GM12801 (cell line): Measurements from ENCODE around the gene LGALSL.

Experiments used
- CTCF ChIP-seq: IDR thresholded peaks from one replicate; pipeline ENCODE4 v1.5.1; 2011; ENCODE audit warnings: control low read depth; ENCODE audit not compliant: insufficient read length; ENCODE audit errors: extremely low read depth

The LGALSL gene

GRCh38 chr2:64414736-64415435 is 39.1 kb upstream of the LGALSL start:
- no peak for TF ChIP-seq CTCF

- no peak for TF ChIP-seq CTCF
Measured at GRCh38 chr2:64417624-64418023, 36.3 kb upstream of the LGALSL start.

- no peak for TF ChIP-seq CTCF
Measured at GRCh38 chr2:64419596-64420165, 34.3 kb upstream of the LGALSL start.

GRCh38 chr2:64420677-64421076 is 33.3 kb upstream of the LGALSL start:
- no peak for TF ChIP-seq CTCF

GRCh38 chr2:64421201-64421600 is 32.8 kb upstream of the LGALSL start:
- no peak for TF ChIP-seq CTCF

GRCh38 chr2:64422466-64422865 is 31.5 kb upstream of the LGALSL start:
- TF ChIP-seq CTCF = no peak

GRCh38 chr2:64423303-64423702 is 30.7 kb upstream of the LGALSL start:
- no peak for TF ChIP-seq CTCF
